SIG-M5 (cell line): ENCODE measurements around the gene PI4KB.
A peak's percentile ranks its signal among the peaks of the same experiment; 100 is the strongest.
"Not testable (repeated sequence)": the region's sequence is repeated elsewhere in the genome, so short reads cannot be mapped to it uniquely, and the experiment has no call there.

Experiments
- DNase-seq: peaks from one replicate; lab custom pipeline; 2025; lab: John Stamatoyannopoulos, UW

The PI4KB gene

DNA sequence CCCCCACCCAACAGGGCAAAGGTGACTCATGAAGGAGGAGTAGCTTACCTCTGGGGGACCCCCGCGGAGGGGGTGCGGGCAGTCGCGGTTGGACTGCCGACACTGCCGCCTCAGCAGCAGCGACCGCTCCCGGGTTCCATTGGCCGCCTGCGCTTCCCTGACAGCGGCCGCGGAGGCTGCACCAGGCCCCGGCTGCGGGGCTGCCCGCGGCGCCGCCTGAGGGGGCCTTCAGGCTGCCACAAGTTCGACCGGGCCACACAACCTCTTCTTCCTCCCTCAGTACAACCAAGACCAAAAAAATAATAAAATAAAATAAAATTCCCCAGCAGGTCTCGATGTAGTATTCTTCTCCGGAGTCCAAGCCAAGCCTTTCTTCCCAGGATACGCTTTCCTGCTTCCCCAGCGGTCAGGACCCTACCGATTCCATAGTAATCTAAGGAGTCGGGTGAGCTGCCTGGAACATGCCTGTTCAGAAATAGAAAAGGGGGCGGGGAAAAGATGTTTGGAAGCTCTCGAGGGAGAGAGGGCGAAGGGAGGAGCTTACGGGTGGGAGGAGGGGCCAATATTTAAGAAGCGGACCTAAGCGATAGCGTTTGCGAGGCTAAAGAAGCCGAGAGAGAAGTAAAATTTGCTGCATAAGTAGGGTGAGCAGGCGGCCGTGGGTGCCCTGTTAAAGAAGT, at the start of gene PI4KB:
Gene PI4KB (minus strand): TSS at position 194 of the 680 bp plus-strand sequence. CDS start 10,935 bp downstream, outside the sequence.
- peak; percentile 98 for DNase-seq

DNA sequence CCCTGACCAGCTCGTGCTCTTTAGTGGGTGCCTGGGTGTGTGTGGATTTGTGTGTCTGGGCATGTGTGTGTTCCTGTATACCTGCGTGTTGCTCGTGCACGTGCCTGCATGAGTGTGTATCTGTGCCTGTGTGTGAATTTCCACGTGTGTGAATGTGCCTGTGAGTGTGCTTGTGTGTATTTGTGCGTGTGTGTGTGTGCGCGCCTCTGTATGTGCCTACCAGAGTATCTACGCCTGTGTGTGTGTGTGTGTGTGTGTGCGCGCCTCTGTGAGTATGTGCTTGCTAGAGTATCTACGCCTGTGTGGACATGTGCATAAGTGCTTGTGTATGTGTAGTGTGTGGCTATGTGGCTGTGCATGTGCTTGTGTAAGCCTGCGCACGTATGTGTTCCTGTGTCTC, 46.0 kb upstream of the PI4KB start:
- DNase-seq, result no peak

- DNase-seq, result no peak
Measured at GRCh38 chr1:151372058-151372934, 45.1 kb upstream of the PI4KB start, which contains the start of gene SELENBP1. Gene SELENBP1, minus strand, starts transcription at chr1:151372705. Its CDS starts 64 bp downstream, at chr1:151372641.

DNA sequence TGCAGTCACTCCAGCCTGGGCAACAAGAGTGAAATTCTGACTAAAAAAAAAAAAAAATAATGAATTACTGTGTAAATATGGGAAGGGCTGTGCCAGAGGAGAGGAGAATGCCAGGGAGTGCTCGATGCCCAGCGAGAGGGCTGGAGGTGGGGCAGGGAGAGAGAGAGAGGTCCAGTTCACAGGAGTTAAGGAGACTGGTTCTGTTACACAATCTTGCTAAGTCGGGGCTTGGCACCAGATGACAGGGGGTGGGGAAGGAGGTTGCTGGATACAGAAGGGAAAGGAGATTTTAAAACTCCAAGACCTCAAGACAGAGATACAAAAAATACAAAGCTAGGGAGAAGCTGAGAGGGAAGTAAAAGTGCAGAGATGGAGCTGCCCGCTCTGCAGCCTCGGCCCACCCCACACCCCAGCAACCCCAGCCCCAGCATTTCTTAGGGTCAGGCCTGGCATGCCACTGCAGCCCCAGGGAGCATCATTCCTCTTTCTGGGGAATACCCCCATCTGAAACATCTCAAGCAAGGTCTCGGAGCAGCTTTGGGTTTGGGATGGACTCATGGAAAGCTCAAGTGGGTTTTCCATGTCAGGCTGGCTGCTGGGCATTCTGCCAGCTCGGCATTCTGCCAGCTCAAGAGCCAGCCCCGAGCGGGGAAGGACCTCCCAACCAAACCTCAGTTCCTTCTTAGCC, 44.3 kb upstream of the PI4KB start:
- no peak for DNase-seq

- DNase-seq, result no peak
Measured at GRCh38 chr1:151370211-151370911, 43.1 kb upstream of the PI4KB start.

- no peak for DNase-seq
Measured at GRCh38 chr1:151369621-151370048, 42.4 kb upstream of the PI4KB start.

GRCh38 chr1:151369302-151369610, 42.0 kb upstream of the PI4KB start:
- no peak for DNase-seq

DNA sequence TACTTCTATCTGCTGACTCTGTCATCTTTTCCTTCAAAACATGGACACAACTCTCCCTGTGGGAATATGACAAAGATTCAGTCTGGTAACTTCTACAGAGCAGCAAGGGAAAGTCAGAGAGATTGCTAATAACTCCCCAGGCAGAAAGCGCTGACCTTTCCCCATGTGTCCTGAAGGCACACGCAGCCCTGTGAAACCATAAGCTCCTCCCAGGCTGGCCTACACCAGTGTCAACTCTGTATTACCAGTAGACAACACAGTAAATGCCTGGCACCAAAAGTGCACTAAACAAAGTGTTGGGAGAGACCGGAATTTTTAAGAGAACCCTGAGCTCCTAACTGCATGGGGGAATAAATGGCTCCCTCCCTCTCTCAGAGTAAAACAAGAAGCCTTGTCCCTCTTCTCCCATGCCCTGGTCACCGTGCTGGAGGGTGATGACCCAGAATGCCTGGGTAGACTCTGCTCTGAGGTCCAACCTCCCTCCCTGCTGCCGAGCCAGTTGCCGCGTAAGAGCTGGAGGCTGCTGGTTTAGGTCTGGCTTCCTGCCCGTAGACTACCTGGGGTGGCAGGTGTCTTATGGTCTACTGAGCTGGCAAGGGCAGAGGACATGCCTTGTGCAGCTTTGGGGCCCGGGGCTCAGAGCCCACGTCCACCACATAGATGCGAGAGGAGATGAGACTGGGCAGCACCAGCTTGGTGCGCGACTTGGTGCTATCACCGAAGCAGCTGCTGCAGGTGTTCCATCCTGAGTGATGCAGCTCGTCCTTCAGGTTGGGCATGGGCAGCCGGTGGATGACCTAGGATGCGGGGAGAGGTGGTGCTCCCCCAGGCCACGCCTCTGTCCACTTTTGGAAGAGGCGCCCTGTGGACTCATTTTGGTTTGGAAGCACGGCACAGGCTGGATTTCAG, 41.4 kb upstream of the PI4KB start:
- DNase-seq, result no peak

GRCh38 chr1:151367658-151368392, 40.6 kb upstream of the PI4KB start:
- DNase-seq, result no peak

- no peak for DNase-seq
Measured at GRCh38 chr1:151364996-151365395, 37.8 kb upstream of the PI4KB start.

GRCh38 chr1:151362308-151363155, 35.3 kb upstream of the PI4KB start:
- DNase-seq, result no peak

DNA sequence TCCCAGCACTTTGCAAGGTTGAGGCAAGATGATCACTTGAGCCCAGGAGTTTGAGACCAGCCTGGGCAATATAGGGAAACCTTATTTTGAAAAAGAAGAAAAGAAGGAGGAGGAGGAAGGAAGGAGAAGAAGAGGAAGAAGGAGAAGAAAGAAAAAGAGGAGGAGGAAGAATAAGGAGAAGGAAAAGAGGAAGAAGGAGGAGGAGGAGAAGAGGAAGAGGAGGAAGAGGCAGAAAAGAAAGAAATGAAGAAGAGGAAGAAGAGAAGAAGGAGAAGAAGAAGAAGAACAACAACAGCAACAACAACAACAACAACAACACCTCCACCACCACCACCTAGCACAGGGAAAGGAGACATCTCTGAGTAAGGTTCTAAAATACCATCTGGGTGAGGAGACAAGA, 34.7 kb upstream of the PI4KB start:
- no peak for DNase-seq

DNA sequence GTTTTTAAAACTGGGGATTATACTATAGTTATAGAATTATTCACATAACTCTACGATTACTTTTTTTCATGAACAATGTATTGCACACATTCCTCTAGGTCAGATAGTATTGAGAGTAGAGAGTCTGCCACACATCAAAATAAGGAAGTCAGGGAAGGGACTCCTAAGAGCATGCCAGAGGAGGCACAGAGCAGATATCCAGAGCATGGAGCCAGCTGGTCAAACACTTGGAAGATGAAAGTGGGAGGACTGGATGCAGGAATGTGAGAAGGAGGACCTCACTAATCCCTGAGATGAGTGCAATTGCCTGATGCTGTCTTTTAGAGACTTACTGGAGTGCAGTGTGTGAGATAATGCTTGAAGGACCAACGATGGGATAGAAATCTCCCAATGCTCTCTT, 29.5 kb upstream of the PI4KB start:
- no peak for DNase-seq

GRCh38 chr1:151352021-151352718, 25.0 kb upstream of the PI4KB start:
- no peak for DNase-seq

GRCh38 chr1:151350323-151350722, 23.1 kb upstream of the PI4KB start:
- DNase-seq, result not testable (repeated sequence)

GRCh38 chr1:151347523-151348246, 20.5 kb upstream of the PI4KB start:
- no peak for DNase-seq

DNA sequence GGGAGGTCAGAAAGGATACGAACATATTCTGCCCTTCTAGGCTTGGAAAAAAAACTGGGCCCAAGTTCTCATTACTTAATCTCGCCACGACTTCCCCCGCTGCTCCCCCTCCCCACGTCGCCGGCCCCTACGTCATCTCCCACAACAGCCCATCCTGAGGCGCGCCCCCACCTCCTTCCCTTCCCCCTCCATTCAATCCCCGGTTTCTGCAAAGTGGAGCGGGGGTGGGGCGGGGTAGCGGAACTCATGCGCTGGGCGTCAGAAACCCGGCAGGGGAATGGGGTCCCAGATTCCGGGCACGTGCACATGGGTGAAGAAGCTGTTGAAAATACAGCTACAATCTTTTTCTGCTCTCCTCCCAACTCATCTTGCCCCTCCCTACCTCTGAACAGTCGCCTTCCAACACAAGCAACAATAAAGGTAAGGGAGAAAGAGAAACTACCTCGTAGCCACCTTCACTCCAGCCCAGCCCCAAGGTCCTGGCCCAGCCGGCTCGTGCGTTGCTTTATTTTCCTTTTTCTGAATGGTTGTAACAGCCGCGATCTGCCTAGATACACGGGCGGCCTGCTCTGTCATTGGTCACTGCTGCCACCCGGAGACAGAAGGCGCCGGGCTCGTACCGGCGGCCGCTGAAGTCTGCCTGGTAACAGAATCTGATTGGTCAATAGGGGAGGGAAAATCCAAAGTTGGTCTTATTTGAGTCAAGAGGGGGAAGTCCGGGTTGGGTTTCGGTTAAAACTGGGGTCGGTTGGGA, 19.7 kb upstream of the PI4KB start, which contains the start of gene RFX5:
Gene RFX5 (minus strand): TSS at position 484 of the 754 bp plus-strand sequence. CDS start 932 bp downstream, outside the sequence.
- peak; percentile 99 for DNase-seq
